ENCODE data around the gene LSG1.

GRCh38 chr3:194667363-194667762 lies 4.6 kb downstream of the LSG1 start:
- TF ChIP-seq POLR2A (IDR thresholded peaks at IDR 0.05): no peak
- TF ChIP-seq CTCF (IDR thresholded peaks at IDR 0.05): no peak

Data from adrenal gland (tissue), 5 donors.